Colonic mucosa (tissue), 4 donors: ENCODE data around the gene SLC38A6. TPM values are rescaled to one million over a fixed set of nuclear protein-coding genes. Genes with fewer than 3 reads are reported as not detected.

Source experiments
- DNase-seq: peaks from one replicate; pipeline ENCODE4 v3.0.0-alpha.2; 2020
- H3K27ac ChIP-seq: fragments of 200-600 bp; one replicate; pipeline ENCODE4 v1.8.0; 2021
- H3K27me3 ChIP-seq: fragments of 200-600 bp; one replicate; pipeline ENCODE4 v1.8.0; 2021
- H3K36me3 ChIP-seq: fragments of 200-600 bp; one replicate; pipeline ENCODE4 v1.8.0; 2021
- H3K4me1 ChIP-seq: fragments of 200-600 bp; one replicate; pipeline ENCODE4 v1.8.0; 2021; ENCODE audit warnings: mild to moderate bottlenecking
- H3K4me3 ChIP-seq: fragments of 200-600 bp; one replicate; pipeline ENCODE4 v1.8.0; 2021
- H3K9ac ChIP-seq, 2 donors: one replicate each; pipeline ENCODE4 v1.7.0; 2013; ENCODE audit warnings: control low read depth in 2 of 2, low read depth in 2 of 2, low read length in 2 of 2
- H3K9me3 ChIP-seq: fragments of 200-600 bp; one replicate; pipeline ENCODE4 v1.8.0; 2021
- CTCF ChIP-seq: fragments of 200-600 bp; IDR thresholded peaks from one replicate; pipeline ENCODE4 v1.8.0; 2022; ENCODE audit warnings: antibody characterized with exemption, mild to moderate bottlenecking
- intact Hi-C: fragments of 100-400 bp; cut with DNase I; formaldehyde crosslinking; loops from one replicate; pipeline ENCODE4 v1.14.1; 2022
- total RNA-seq, 2 donors: library from RNA; stranded (reverse); fragmentation: NEBNext Ultra II Directional in 1 of 2; extraction: Animal tissue kit (Norgen Biotek cat#: 25700) in 1 of 2; gene quantifications; one replicate each; pipeline ENCODE4 v1.2.1, GENCODE V29; 2021
- donor health status: healthy.
- donor health status: DM: no; HTN: no; CAD: no.
- donor health status: DM: no; HTN: no; CAD: no.

Gene SLC38A6
- total RNA-seq, 2 donors from 2014 or later = 5.0 to 7.8 TPM

- DNase-seq = no peak
- no peaks in the 10 kb centered on the region for H3K9me3 ChIP-seq
- no peak overlapping the region for H3K4me3 ChIP-seq
- no peaks in the 10 kb centered on the region for H3K27me3 ChIP-seq
- no peaks in the 10 kb centered on the region for H3K36me3 ChIP-seq
- intact Hi-C loops = no loop called here
- no peak overlapping the region for H3K9ac ChIP-seq
- no peak overlapping the region for H3K27ac ChIP-seq
- no peak for TF ChIP-seq CTCF
- no peaks in the 10 kb centered on the region for H3K4me1 ChIP-seq
Measured at GRCh38 chr14:60970146-60970545, 10.9 kb upstream of the SLC38A6 start.

GRCh38 chr14:60971271-60971670, 9.8 kb upstream of the SLC38A6 start:
- no peaks in the 10 kb centered on the region for H3K9me3 ChIP-seq

GRCh38 chr14:60972295-60972694, 8.8 kb upstream of the SLC38A6 start:
- intact Hi-C loops = no loop called here
- Histone ChIP-seq H3K9me3 (no peaks in the 10 kb centered on the region), H3K9ac (no peak overlapping the region), H3K4me3 (no peak overlapping the region), H3K4me1 (no peaks in the 10 kb centered on the region), H3K27me3 (no peaks in the 10 kb centered on the region), H3K36me3 (no peaks in the 10 kb centered on the region), H3K27ac (no peak overlapping the region)
- no peak for DNase-seq
- TF ChIP-seq CTCF = no peak

More at GRCh38 chr14:60971271-60971670, 9.8 kb upstream of the SLC38A6 start:
- Histone ChIP-seq H3K36me3 (no peaks in the 10 kb centered on the region), H3K27me3 (no peaks in the 10 kb centered on the region), H3K4me1 (no peaks in the 10 kb centered on the region), H3K27ac (no peak overlapping the region), H3K9ac (no peak overlapping the region), H3K4me3 (no peak overlapping the region)
- no peak for TF ChIP-seq CTCF
- intact Hi-C loops = no loop called here
- no peak for DNase-seq

- Histone ChIP-seq H3K9me3 (no peaks in the 10 kb centered on the region), H3K27me3 (no peaks in the 10 kb centered on the region), H3K4me1 (no peaks in the 10 kb centered on the region), H3K27ac (no peak overlapping the region), H3K9ac (no peak overlapping the region), H3K4me3 (no peak overlapping the region), H3K36me3 (no peaks in the 10 kb centered on the region)
- no peak for TF ChIP-seq CTCF
- intact Hi-C loops = no loop called here
- no peak for DNase-seq
Measured at GRCh38 chr14:60973070-60973469, 8.0 kb upstream of the SLC38A6 start.

GRCh38 chr14:60974090-60974651, 6.9 kb upstream of the SLC38A6 start:
- no peaks in the 10 kb centered on the region for H3K4me1 ChIP-seq
- intact Hi-C loops = no loop called here
- H3K36me3 ChIP-seq = no peaks in the 10 kb centered on the region

More at GRCh38 chr14:60974090-60974651, 6.9 kb upstream of the SLC38A6 start:
- H3K9me3 ChIP-seq = no peaks in the 10 kb centered on the region
- no peak overlapping the region for H3K9ac ChIP-seq
- TF ChIP-seq CTCF = no peak
- DNase-seq = no peak
- no peak overlapping the region for H3K27ac ChIP-seq
- H3K27me3 ChIP-seq = no peaks in the 10 kb centered on the region
- H3K4me3 ChIP-seq = no peak overlapping the region
